ENCODE measurements around the gene CCDC102A. TPM values are rescaled to one million over a fixed set of nuclear protein-coding genes. Genes with fewer than 3 reads are reported as not detected.
"Not testable (repeated sequence)": the region's sequence is repeated elsewhere in the genome, so short reads cannot be mapped to it uniquely, and the experiment has no call there.

The CCDC102A gene
- polyA plus RNA-seq, 6 donors from 2014 or later = 3.8 to 13.8 (median 9.3) TPM

- ATAC-seq (ENCODE audit: low read depth in 2 of 2) = no peak
- Mint-ChIP-seq H3K4me3 (no peak overlapping the region), H3K27me3 (no peaks in the 10 kb centered on the region), H3K27ac (peak overlapping the region in 1 of 6 donors; percentile 76), H3K36me3 (peaks cover 22 to 42% of the 10 kb centered on the region in 2 donors), H3K9me3 (peaks cover 0 to 10% (median 0%) of the 10 kb centered on the region in 7 donors), H3K4me1 (peaks cover 1 to 22% (median 19%) of the 10 kb centered on the region in 3 donors)
- DNase-seq = no peak
Measured at GRCh38 chr16:57571098-57571497, 34.7 kb upstream of the CCDC102A start.

DNA sequence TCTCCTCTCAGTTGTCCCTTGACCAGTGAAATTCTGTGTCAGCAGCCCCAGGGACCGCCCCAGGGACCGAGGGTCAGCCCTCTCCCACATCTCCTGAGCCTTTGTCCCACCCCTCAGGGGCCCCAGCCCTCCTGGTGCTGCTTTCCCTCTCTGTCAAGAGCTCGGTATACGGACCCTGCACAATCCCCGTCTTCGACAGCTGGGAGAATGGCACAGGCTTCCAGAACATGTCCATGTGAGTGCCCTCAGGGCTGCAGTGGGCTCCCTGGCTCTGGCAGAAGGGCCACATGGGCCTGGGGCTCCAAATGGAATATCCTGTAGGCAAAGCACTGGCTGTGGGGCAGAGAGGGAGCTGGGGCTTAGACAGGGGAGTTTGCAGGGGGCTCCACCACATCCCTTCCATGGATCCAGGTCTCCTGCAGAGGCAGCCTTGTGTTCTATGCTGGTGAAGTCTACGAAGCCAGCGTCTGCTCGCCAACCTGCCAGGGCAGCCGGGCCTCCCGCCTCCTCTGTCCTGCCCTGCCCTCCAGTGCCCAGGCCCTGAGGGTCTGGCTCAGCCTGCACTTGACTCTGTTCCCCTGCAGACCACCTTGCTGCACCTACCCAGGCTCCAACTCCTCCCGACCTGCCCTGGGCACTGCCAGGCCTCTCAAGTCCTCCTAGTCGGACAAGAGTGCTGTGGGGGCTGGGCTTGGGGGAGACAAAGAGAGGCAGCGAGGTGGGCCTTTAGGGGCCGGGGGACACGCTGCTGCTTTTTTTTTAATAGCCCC, 34.1 kb upstream of the CCDC102A start:
- Mint-ChIP-seq H3K27ac (no peak overlapping the region), H3K4me3 (no peak overlapping the region), H3K36me3 (peaks cover 22 to 48% of the 10 kb centered on the region in 2 donors), H3K9me3 (peaks cover 0 to 10% (median 0%) of the 10 kb centered on the region in 7 donors), H3K27me3 (no peaks in the 10 kb centered on the region), H3K4me1 (peaks cover 0 to 21% (median 21%) of the 10 kb centered on the region in 3 donors)
- ATAC-seq (ENCODE audit: low read depth in 2 of 2) (no peak), DNase-seq (no peak)

DNA sequence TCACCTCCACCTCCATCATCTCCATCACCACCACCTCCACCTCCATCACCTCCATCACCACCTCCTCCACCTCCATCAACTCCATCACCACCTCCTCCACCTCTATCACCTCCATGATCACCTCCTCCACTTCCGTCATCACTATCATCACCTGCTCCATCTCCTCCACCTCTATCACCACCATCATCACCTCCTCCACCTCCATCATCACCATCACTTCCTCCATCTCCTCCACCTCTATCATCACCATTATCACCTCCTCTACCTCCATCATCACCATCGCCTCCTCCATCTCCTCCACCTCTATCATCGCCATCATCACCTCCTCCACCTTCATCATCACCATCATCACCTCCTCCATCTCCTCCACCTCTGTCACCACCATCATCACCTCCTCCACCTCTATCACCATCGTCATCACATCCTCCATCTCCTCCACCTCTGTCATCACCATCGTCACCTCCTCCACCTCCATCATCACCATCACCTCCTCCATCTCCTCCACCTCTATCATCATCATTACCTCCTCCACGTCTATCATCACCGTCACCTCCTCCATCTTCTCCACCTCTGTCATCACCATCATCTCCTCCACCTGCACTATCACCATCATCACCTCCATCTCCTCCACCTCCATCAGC, 33.1 kb upstream of the CCDC102A start:
- H3K4me3 Mint-ChIP-seq = no peak overlapping the region
- peaks cover 0 to 10% (median 0%) of the 10 kb centered on the region in 7 donors for H3K9me3 Mint-ChIP-seq
- peaks cover 22 to 58% of the 10 kb centered on the region in 2 donors for H3K36me3 Mint-ChIP-seq
- DNase-seq = no peak
- no peak for ATAC-seq (ENCODE audit: low read depth in 2 of 2)
- H3K27me3 Mint-ChIP-seq = no peaks in the 10 kb centered on the region
- peaks cover under 1 to 24% (median 16%) of the 10 kb centered on the region in 3 donors for H3K4me1 Mint-ChIP-seq
- H3K27ac Mint-ChIP-seq = peak overlapping the region in 4 of 6 donors; percentile 34 to 92 (median 74)

DNA sequence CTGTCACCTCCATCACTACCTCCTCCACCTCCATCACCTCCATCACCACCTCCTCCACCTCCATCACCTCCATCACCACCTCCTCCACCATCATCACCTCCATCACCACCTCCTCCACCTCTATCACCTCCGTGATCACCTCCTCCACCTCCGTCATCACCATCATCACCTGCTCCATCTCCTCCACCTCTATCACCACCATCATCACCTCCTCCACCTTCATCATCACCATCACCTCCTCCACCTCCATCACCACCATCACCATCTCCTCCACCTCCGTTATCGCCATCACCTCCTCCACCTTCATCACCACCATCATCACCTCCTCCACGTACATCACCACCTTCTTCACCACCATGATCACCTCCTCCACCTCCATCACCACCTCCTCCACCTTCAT, 32.4 kb upstream of the CCDC102A start:
- not testable (repeated sequence) for H3K9me3 Mint-ChIP-seq; ATAC-seq (ENCODE audit: low read depth in 2 of 2); DNase-seq; H3K4me3 Mint-ChIP-seq; H3K27me3 Mint-ChIP-seq; H3K27ac Mint-ChIP-seq
- H3K36me3 Mint-ChIP-seq = peaks cover 22 to 61% of the 10 kb centered on the region in 2 donors
- H3K4me1 Mint-ChIP-seq = peaks cover 2 to 22% (median 16%) of the 10 kb centered on the region in 3 donors

DNA sequence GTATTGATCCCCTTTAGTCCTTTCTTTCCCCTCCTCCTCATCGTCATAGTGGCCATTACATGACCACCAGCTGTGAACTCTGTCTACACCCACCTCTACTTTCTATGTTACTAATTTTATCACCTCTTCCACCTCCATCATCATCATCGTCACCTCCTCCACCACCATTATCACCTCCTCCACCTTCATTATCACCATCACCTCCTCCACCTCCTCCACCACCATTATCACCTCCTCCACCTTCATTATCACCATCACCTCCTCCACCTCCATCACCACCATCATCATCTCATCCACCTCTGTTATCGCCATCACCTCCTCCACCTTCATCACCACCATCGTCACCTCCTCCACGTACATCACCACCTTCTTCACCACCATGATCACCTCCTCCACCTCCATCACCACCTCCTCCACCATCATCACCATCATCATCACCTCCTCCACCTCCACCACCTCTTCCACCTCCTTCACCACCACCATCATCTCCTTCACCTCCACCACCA, 31.9 kb upstream of the CCDC102A start:
- Mint-ChIP-seq H3K27ac (no peak overlapping the region), H3K9me3 (peaks cover 0 to 10% (median 0%) of the 10 kb centered on the region in 7 donors), H3K27me3 (no peaks in the 10 kb centered on the region), H3K4me1 (peaks cover 2 to 22% (median 16%) of the 10 kb centered on the region in 3 donors), H3K36me3 (peaks cover 22 to 61% of the 10 kb centered on the region in 2 donors), H3K4me3 (no peak overlapping the region)
- ATAC-seq (ENCODE audit: low read depth in 2 of 2) (no peak), DNase-seq (no peak)

DNA sequence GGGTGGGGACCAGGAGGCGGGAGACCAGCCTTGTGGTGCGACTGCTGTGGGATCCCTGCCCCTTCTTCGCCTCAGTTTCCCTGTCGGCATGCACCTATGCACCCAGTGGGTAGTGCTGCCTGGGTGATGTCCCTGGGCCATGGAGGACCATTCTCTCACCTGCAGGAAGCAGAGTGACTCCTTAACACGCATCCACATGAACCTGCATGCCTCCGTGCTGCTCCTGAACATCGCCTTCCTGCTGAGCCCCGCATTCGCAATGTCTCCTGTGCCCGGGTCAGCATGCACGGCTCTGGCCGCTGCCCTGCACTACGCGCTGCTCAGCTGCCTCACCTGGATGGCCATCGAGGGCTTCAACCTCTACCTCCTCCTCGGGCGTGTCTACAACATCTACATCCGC, 31.3 kb upstream of the CCDC102A start:
- H3K4me1 Mint-ChIP-seq = peaks cover 2 to 22% (median 16%) of the 10 kb centered on the region in 3 donors
- no peak for DNase-seq
- H3K9me3 Mint-ChIP-seq = peaks cover 0 to 10% (median 0%) of the 10 kb centered on the region in 7 donors
- peak overlapping the region in 1 of 6 donors; percentile 78 for H3K27ac Mint-ChIP-seq
- H3K27me3 Mint-ChIP-seq = no peaks in the 10 kb centered on the region
- no peak for ATAC-seq (ENCODE audit: low read depth in 2 of 2)
- peaks cover 22 to 61% of the 10 kb centered on the region in 2 donors for H3K36me3 Mint-ChIP-seq
- H3K4me3 Mint-ChIP-seq = no peak overlapping the region

- H3K9me3 Mint-ChIP-seq = peaks cover 0 to 11% (median 0%) of the 10 kb centered on the region in 7 donors
- H3K36me3 Mint-ChIP-seq = peaks cover 24 to 70% of the 10 kb centered on the region in 2 donors
- no peaks in the 10 kb centered on the region for H3K27me3 Mint-ChIP-seq
- ATAC-seq (ENCODE audit: low read depth in 2 of 2) = no peak
- H3K27ac Mint-ChIP-seq = peak overlapping the region in 5 of 6 donors; percentile 14 to 85 (median 49)
- peaks cover 10 to 31% (median 27%) of the 10 kb centered on the region in 3 donors for H3K4me1 Mint-ChIP-seq
- DNase-seq = no peak
- H3K4me3 Mint-ChIP-seq = no peak overlapping the region
Measured at GRCh38 chr16:57566436-57566835, 30.1 kb upstream of the CCDC102A start.

- Mint-ChIP-seq H3K27me3 (no peaks in the 10 kb centered on the region), H3K27ac (peak overlapping the region in 1 of 6 donors; percentile 42), H3K36me3 (peaks cover 32 to 77% of the 10 kb centered on the region in 2 donors), H3K4me1 (peaks cover 16 to 37% (median 34%) of the 10 kb centered on the region in 3 donors), H3K9me3 (peaks cover 0 to 16% (median 6%) of the 10 kb centered on the region in 7 donors), H3K4me3 (no peak overlapping the region)
- DNase-seq = no peak
- no peak for ATAC-seq (ENCODE audit: low read depth in 2 of 2)
Measured at GRCh38 chr16:57565461-57565860, 29.1 kb upstream of the CCDC102A start.

GRCh38 chr16:57564571-57565270, 28.4 kb upstream of the CCDC102A start:
- ATAC-seq (ENCODE audit: low read depth in 2 of 2) (no peak), DNase-seq (no peak)
- Mint-ChIP-seq H3K4me3 (no peak overlapping the region), H3K27ac (peak overlapping the region in 3 of 6 donors; percentile 42 to 77 (median 59)), H3K9me3 (peaks cover 0 to 16% (median 6%) of the 10 kb centered on the region in 7 donors), H3K4me1 (peaks cover 20 to 37% (median 30%) of the 10 kb centered on the region in 3 donors), H3K27me3 (no peaks in the 10 kb centered on the region), H3K36me3 (peaks cover 28 to 77% of the 10 kb centered on the region in 2 donors)

GRCh38 chr16:57563761-57564160, 27.4 kb upstream of the CCDC102A start:
- ATAC-seq (ENCODE audit: low read depth in 2 of 2) (no peak), DNase-seq (no peak)
- H3K27ac Mint-ChIP-seq = peak overlapping the region in 1 of 6 donors; percentile 76
- peaks cover 22 to 31% (median 24%) of the 10 kb centered on the region in 3 donors for H3K4me1 Mint-ChIP-seq
- H3K27me3 Mint-ChIP-seq = no peaks in the 10 kb centered on the region
- peaks cover 18 to 69% of the 10 kb centered on the region in 2 donors for H3K36me3 Mint-ChIP-seq
- H3K9me3 Mint-ChIP-seq = peaks cover 0 to 10% (median 6%) of the 10 kb centered on the region in 7 donors
- no peak overlapping the region for H3K4me3 Mint-ChIP-seq

GRCh38 chr16:57563487-57563750, 27.0 kb upstream of the CCDC102A start:
- Mint-ChIP-seq H3K27me3 (no peaks in the 10 kb centered on the region), H3K4me3 (no peak overlapping the region), H3K9me3 (peaks cover 0 to 10% (median 6%) of the 10 kb centered on the region in 7 donors), H3K27ac (peak overlapping the region in 1 of 6 donors; percentile 76), H3K36me3 (peaks cover 17 to 65% of the 10 kb centered on the region in 2 donors), H3K4me1 (peaks cover 26 to 33% (median 26%) of the 10 kb centered on the region in 3 donors)
- DNase-seq = no peak
- ATAC-seq (ENCODE audit: low read depth in 2 of 2) = no peak

DNA sequence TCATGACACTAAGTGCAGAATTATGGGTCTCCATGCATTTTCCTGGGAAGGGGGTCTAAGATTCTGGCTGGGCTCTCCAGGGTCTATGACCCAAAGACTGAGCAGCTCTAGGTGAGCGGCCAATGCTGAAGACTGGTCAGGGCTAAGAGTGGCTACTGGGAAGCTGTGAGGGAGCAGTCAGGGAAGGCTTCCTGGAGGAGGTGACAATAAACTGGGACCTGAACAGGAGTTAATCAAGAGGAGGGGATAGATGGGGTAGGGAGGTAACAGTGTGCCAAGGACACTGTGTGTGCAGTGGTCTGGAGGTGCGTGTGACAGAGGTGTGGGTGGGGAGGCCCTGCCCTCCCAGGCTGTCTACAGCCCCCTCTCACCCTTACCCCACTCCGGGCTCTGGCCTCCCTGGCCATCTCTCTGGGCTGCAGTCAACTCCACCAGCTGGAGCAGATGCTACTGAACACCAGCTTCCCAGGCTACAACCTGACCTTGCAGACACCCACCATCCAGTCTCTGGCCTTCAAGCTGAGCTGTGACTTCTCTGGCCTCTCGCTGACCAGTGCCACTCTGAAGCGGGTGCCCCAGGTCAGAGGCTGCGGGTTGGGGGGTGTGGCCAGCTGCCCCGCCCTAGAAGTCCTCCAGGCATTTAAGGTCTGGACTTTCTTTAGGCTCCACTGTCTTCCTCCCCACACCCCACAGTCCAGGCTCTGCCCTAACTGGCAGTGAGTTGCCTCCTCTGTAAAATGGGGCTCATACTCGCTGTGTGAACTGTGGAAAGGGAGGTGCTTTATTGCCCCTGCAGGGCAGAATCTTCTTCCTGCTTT, 26.5 kb upstream of the CCDC102A start:
- peaks cover 12 to 60% of the 10 kb centered on the region in 2 donors for H3K36me3 Mint-ChIP-seq
- H3K27me3 Mint-ChIP-seq = no peaks in the 10 kb centered on the region
- ATAC-seq (ENCODE audit: low read depth in 2 of 2) (no peak), DNase-seq (no peak)
- peaks cover 24 to 39% (median 31%) of the 10 kb centered on the region in 3 donors for H3K4me1 Mint-ChIP-seq
- H3K9me3 Mint-ChIP-seq = peaks cover 0 to 9% (median 6%) of the 10 kb centered on the region in 7 donors
- H3K4me3 Mint-ChIP-seq = no peak overlapping the region
- peak overlapping the region in 1 of 6 donors; percentile 67 for H3K27ac Mint-ChIP-seq
